Upper lobe of left lung (tissue), 4 donors: ENCODE results near the gene AVP.

ENCODE experiments used
- CTCF ChIP-seq, 6 experiments: fragments of 450-650 bp in 4 of 6; fragments of 200-600 bp in 2 of 6; sonication (generic) in 2 of 6; IDR thresholded peaks; one replicate each; pipeline ENCODE4 v1.5.1; 2016 to 2019; ENCODE audit warnings: antibody characterized with exemption in 6 of 6
- POLR2AphosphoS5 ChIP-seq, 2 donors: sonication (generic); formaldehyde crosslinking; IDR thresholded peaks; one replicate each; pipeline ENCODE4 v1.5.1; 2017; ENCODE audit warnings: antibody characterized with exemption in 2 of 2

- no peak for TF ChIP-seq CTCF (IDR thresholded peaks at IDR 0.05)
- no peak for TF ChIP-seq POLR2AphosphoS5 (IDR thresholded peaks at IDR 0.05)
Observed at GRCh38 chr20:3039426-3039825, 45.1 kb downstream of the AVP start.
